H9 (cell line): ENCODE measurements around the gene SORCS2. TPM values are rescaled to one million over a fixed set of nuclear protein-coding genes. Genes with fewer than 3 reads are reported as not detected.

Experiments
- DNase-seq: peaks from one replicate; pipeline ENCODE4 v3.0.0-alpha.2; 2017
- H2AFZ ChIP-seq: one replicate; pipeline ENCODE4 v1.6.1; 2013; ENCODE audit warnings: mild to moderate bottlenecking, low read length, control low read depth, moderate library complexity
- H2AK5ac ChIP-seq: 2 replicates; pipeline ENCODE4 v1.6.1; 2013; ENCODE audit warnings: low read length, control low read depth, mixed read lengths; ENCODE audit not compliant: insufficient read length
- H2BK120ac ChIP-seq: one replicate; pipeline ENCODE4 v1.6.1; 2013; ENCODE audit warnings: low read depth, mild to moderate bottlenecking, low read length, control low read depth, inconsistent platforms; ENCODE audit not compliant: poor library complexity, severe bottlenecking
- H2BK12ac ChIP-seq: 2 replicates; pipeline ENCODE4 v1.6.1; 2013; ENCODE audit warnings: low read length, control low read depth, mixed read lengths, low read depth; ENCODE audit not compliant: insufficient read length
- H2BK15ac ChIP-seq: 2 replicates; pipeline ENCODE4 v1.6.1; 2013; ENCODE audit warnings: low read depth, low read length, control low read depth
- H2BK20ac ChIP-seq: one replicate; pipeline ENCODE4 v1.6.1; 2013; ENCODE audit warnings: low read depth, mild to moderate bottlenecking, low read length, control low read depth, inconsistent platforms; ENCODE audit not compliant: poor library complexity, severe bottlenecking
- H2BK5ac ChIP-seq: 2 replicates; pipeline ENCODE4 v1.6.1; 2013; ENCODE audit warnings: low read length, control low read depth, mixed read lengths; ENCODE audit not compliant: insufficient read length
- H3K14ac ChIP-seq: 2 replicates; pipeline ENCODE4 v1.6.1; 2013; ENCODE audit warnings: low read length, control low read depth; ENCODE audit not compliant: insufficient read depth
- H3K18ac ChIP-seq: 2 replicates; pipeline ENCODE4 v1.6.1; 2013; ENCODE audit warnings: low read depth, mild to moderate bottlenecking, mixed read lengths, low read length, control low read depth; ENCODE audit not compliant: insufficient read length
- H3K23ac ChIP-seq: 2 replicates; pipeline ENCODE4 v1.6.1; 2013; ENCODE audit warnings: low read length, control low read depth, mixed read lengths, low read depth; ENCODE audit not compliant: insufficient read length
- H3K23me2 ChIP-seq: 2 replicates; pipeline ENCODE4 v1.6.1; 2013; ENCODE audit warnings: low read depth, mild to moderate bottlenecking, mixed read lengths, low read length, control low read depth; ENCODE audit not compliant: insufficient read length, poor library complexity, severe bottlenecking
- H3K27ac ChIP-seq: 2 replicates; pipeline ENCODE4 v1.5.1; 2013; ENCODE audit warnings: low read length, control low read depth, mixed read lengths, low read depth; ENCODE audit not compliant: insufficient read length
- H3K27me3 ChIP-seq: 2 replicates; pipeline ENCODE4 v1.6.1; 2013; ENCODE audit warnings: low read length, control low read depth, inconsistent platforms; ENCODE audit not compliant: insufficient read depth
- H3K4ac ChIP-seq: 2 replicates; pipeline ENCODE4 v1.6.1; 2013; ENCODE audit warnings: low read depth, mild to moderate bottlenecking, control low read depth, inconsistent platforms, low read length, moderate library complexity
- H3K4me1 ChIP-seq: 2 replicates; pipeline ENCODE4 v1.6.1; 2013; ENCODE audit warnings: low read length, control low read depth, inconsistent platforms; ENCODE audit not compliant: insufficient read depth
- H3K4me2 ChIP-seq: 2 replicates; pipeline ENCODE4 v1.6.1; 2013; ENCODE audit warnings: low read length, control low read depth, mixed read lengths; ENCODE audit not compliant: insufficient read length, insufficient read depth
- H3K56ac ChIP-seq: 2 replicates; pipeline ENCODE4 v1.6.1; 2013; ENCODE audit warnings: low read depth, mild to moderate bottlenecking, mixed read lengths, low read length, control low read depth; ENCODE audit not compliant: insufficient read length
- H3K79me1 ChIP-seq: 2 replicates; pipeline ENCODE4 v1.6.1; 2013; ENCODE audit warnings: low read depth, mild to moderate bottlenecking, moderate library complexity, low read length, control low read depth, inconsistent platforms; ENCODE audit not compliant: insufficient read depth, poor library complexity, severe bottlenecking
- H3K79me2 ChIP-seq: 2 replicates; pipeline ENCODE4 v1.6.1; 2013; ENCODE audit warnings: low read length, control low read depth, inconsistent platforms; ENCODE audit not compliant: insufficient read depth
- H3K9ac ChIP-seq: 2 replicates; pipeline ENCODE4 v1.6.1; 2013; ENCODE audit warnings: low read length, control low read depth, mixed read lengths; ENCODE audit not compliant: insufficient read length; ENCODE audit errors: extremely low read depth
- H3K9me3 ChIP-seq: one replicate; pipeline ENCODE4 v1.6.1; 2013; ENCODE audit warnings: low read depth, low read length, inconsistent platforms; ENCODE audit not compliant: control insufficient read depth
- H3T11ph ChIP-seq: one replicate; pipeline ENCODE4 v1.6.1; 2013; ENCODE audit warnings: mild to moderate bottlenecking, low read length, control low read depth, inconsistent platforms
- H4K20me1 ChIP-seq: one replicate; pipeline ENCODE4 v1.6.1; 2013; ENCODE audit not compliant: control insufficient read depth, insufficient read length, insufficient read depth
- H4K5ac ChIP-seq: 2 replicates; pipeline ENCODE4 v1.6.1; 2013; ENCODE audit warnings: low read depth, mild to moderate bottlenecking, mixed read lengths, low read length, control low read depth; ENCODE audit not compliant: insufficient read length
- H4K8ac ChIP-seq: replicated peaks from 2 replicates; pipeline ENCODE4 v1.6.1; 2013; ENCODE audit warnings: low read length, control low read depth, mixed read lengths, low read depth; ENCODE audit not compliant: insufficient read length
- H4K91ac ChIP-seq: 2 replicates; pipeline ENCODE4 v1.6.1; 2013; ENCODE audit warnings: low read depth, mild to moderate bottlenecking, moderate library complexity, mixed read lengths, low read length, control low read depth; ENCODE audit not compliant: insufficient read length
- H3K27ac Mint-ChIP-seq, 3 experiments: 2 replicates in 2 of 3; 3 replicates in 1 of 3; pipeline ENCODE4 v1.8.0; 2020 to 2021; ENCODE audit warnings: mixed read lengths in 3 of 3, mild to moderate bottlenecking in 1 of 3, moderate library complexity in 1 of 3
- H3K27me3 Mint-ChIP-seq: 2 replicates; pipeline ENCODE4 v1.8.0; 2021; ENCODE audit warnings: low read depth, mild to moderate bottlenecking, moderate library complexity, mixed read lengths
- H3K36me3 Mint-ChIP-seq, 3 experiments: 2 replicates in 2 of 3; 3 replicates in 1 of 3; pipeline ENCODE4 v1.8.0; 2020 to 2021; ENCODE audit warnings: low read depth in 3 of 3, mixed read lengths in 3 of 3; ENCODE audit not compliant: insufficient read depth in 1 of 3
- H3K4me1 Mint-ChIP-seq, 2 experiments: 2 replicates each; pipeline ENCODE4 v1.8.0; 2020; ENCODE audit warnings: mixed read lengths in 2 of 2
- H3K4me3 Mint-ChIP-seq, 2 experiments: 2 replicates in 1 of 2; 3 replicates in 1 of 2; pipeline ENCODE4 v1.8.0; 2020 to 2021; ENCODE audit warnings: mild to moderate bottlenecking in 2 of 2, mixed read lengths in 2 of 2, moderate library complexity in 1 of 2
- H3K9me3 Mint-ChIP-seq, 2 experiments: 2 replicates in 1 of 2; 3 replicates in 1 of 2; pipeline ENCODE4 v1.8.0; 2020; ENCODE audit warnings: mild to moderate bottlenecking in 2 of 2, mixed read lengths in 2 of 2, moderate library complexity in 1 of 2
- CTCF ChIP-seq: fragments of 200-600 bp; sonication (generic); conservative IDR thresholded peaks from 3 replicates; pipeline ENCODE4 v1.8.0; 2021; ENCODE audit warnings: antibody characterized with exemption, mild to moderate bottlenecking
- WGBS: extraction: QIAGEN DNeasy Blood & Tissue Kit; methylation state at CpG from one replicate; pipeline ENCODE4 v1.1.7; 2013; ENCODE audit warnings: missing lambda C conversion rate, low lambda C conversion rate, mixed read lengths; ENCODE audit not compliant: insufficient read length; ENCODE audit errors: extremely low coverage; 5-methylcytosine and 5-hydroxymethylcytosine counted together
- total RNA-seq: library from RNA; stranded (reverse); gene quantifications from 2 replicates; pipeline ENCODE4 v1.2.1, GENCODE V29; 2021

Gene SORCS2
- total RNA-seq, 1 experiment from 2014 or later = 0.57 TPM

- Histone ChIP-seq H4K5ac (no peak overlapping the region), H4K20me1 (no peaks in the 10 kb centered on the region), H3K23ac (no peak overlapping the region), H2BK12ac (no peak overlapping the region), H4K91ac (no peak overlapping the region), H3K14ac (no peak overlapping the region), H2BK5ac (no peak overlapping the region), H3K9me3 (no peaks in the 10 kb centered on the region), H2BK20ac (no peak overlapping the region), H3K79me1 (no peaks in the 10 kb centered on the region), H3K4me1 (peaks cover 4% of the 10 kb centered on the region; the same call in 1 of the 2 replicates), H3K27ac (no peak overlapping the region), H2AFZ (no peak overlapping the region), H3K56ac (no peak overlapping the region), H3K18ac (no peak overlapping the region), H2AK5ac (no peak overlapping the region), H3K23me2 (no peaks in the 10 kb centered on the region), H2BK120ac (no peak overlapping the region), H3T11ph (no peak overlapping the region), H3K4ac (no peak overlapping the region), H2BK15ac (no peak overlapping the region), H4K8ac (no peak overlapping the region), H3K79me2 (no peaks in the 10 kb centered on the region), H3K4me2 (no peak overlapping the region), H3K27me3 (no peaks in the 10 kb centered on the region), H3K9ac (no peak overlapping the region)
- peaks cover 5 to 7% of the 10 kb centered on the region in 2 experiments; a peak in 4 of 5 replicates for H3K9me3 Mint-ChIP-seq
- peaks cover 3% of the 10 kb centered on the region; the same call in 1 of the 2 replicates for H3K27me3 Mint-ChIP-seq
- TF ChIP-seq CTCF = no peak
- WGBS = no CpG with 5 or more reads among the region's 11 CpGs
- H3K4me3 Mint-ChIP-seq = no peak overlapping the region
- no peak for DNase-seq
- peaks cover 0 to 2% (median 0%) of the 10 kb centered on the region in 3 experiments; a peak in 2 of 7 replicates for H3K36me3 Mint-ChIP-seq
- no peak overlapping the region for H3K27ac Mint-ChIP-seq
- H3K4me1 Mint-ChIP-seq = peaks cover 15 to 21% of the 10 kb centered on the region in 2 experiments
Measured at GRCh38 chr4:7535619-7536018, 343.3 kb downstream of the SORCS2 start.
